ENCODE measurements around the gene RD3L. TPM values are rescaled to one million over a fixed set of nuclear protein-coding genes. Genes with fewer than 3 reads are reported as not detected.

RD3L gene
- total RNA-seq, 6 experiments from 2014 or later, result not detected

- peaks cover 4% of the 10 kb centered on the region for H3K27me3 Mint-ChIP-seq (ENCODE audit: insufficient read depth)
- H3K9me3 Mint-ChIP-seq, result no peaks in the 10 kb centered on the region
- peaks cover 6% of the 10 kb centered on the region for H3K36me3 Mint-ChIP-seq (ENCODE audit: low read depth)
- peak; percentile 89 for TF ChIP-seq CTCF (IDR thresholded peaks at IDR 0.05)
- peaks cover 6% of the 10 kb centered on the region for H3K4me1 Mint-ChIP-seq (ENCODE audit: low read depth)
- H3K4me3 Mint-ChIP-seq, result peak overlapping the region; percentile 97
- peak overlapping the region; percentile 85 for H3K27ac Mint-ChIP-seq
- peak; percentile 88 for DNase-seq
Measured at GRCh38 chr14:103920981-103921854, 21.1 kb downstream of the RD3L start.

- Mint-ChIP-seq H3K36me3 (ENCODE audit: low read depth) (peaks cover 15% of the 10 kb centered on the region), H3K4me3 (no peak overlapping the region), H3K4me1 (ENCODE audit: low read depth) (peaks cover 6% of the 10 kb centered on the region), H3K27me3 (ENCODE audit: insufficient read depth) (no peaks in the 10 kb centered on the region; the same call in 1 of the 2 replicates), H3K27ac (no peak overlapping the region), H3K9me3 (no peaks in the 10 kb centered on the region)
- TF ChIP-seq CTCF (IDR thresholded peaks at IDR 0.05), result no peak
- DNase-seq, result no peak
Measured at GRCh38 chr14:103916636-103917262, 25.6 kb downstream of the RD3L start.

GRCh38 chr14:103915616-103916015, 26.7 kb downstream of the RD3L start:
- H3K4me3 Mint-ChIP-seq, result no peak overlapping the region
- no peak overlapping the region for H3K27ac Mint-ChIP-seq
- no peak for DNase-seq
- H3K9me3 Mint-ChIP-seq, result no peaks in the 10 kb centered on the region
- H3K36me3 Mint-ChIP-seq (ENCODE audit: low read depth), result peaks cover 11% of the 10 kb centered on the region
- no peak for TF ChIP-seq CTCF (IDR thresholded peaks at IDR 0.05)
- peaks cover 2% of the 10 kb centered on the region for H3K4me1 Mint-ChIP-seq (ENCODE audit: low read depth)
- H3K27me3 Mint-ChIP-seq (ENCODE audit: insufficient read depth), result no peaks in the 10 kb centered on the region; the same call in 1 of the 2 replicates

- Mint-ChIP-seq H3K9me3 (no peaks in the 10 kb centered on the region), H3K27ac (no peak overlapping the region), H3K36me3 (ENCODE audit: low read depth) (peaks cover 9% of the 10 kb centered on the region; the same call in 1 of the 2 replicates), H3K27me3 (ENCODE audit: insufficient read depth) (no peaks in the 10 kb centered on the region; the same call in 1 of the 2 replicates), H3K4me3 (no peak overlapping the region), H3K4me1 (ENCODE audit: low read depth) (peaks cover 7% of the 10 kb centered on the region)
- no peak for DNase-seq
- no peak for TF ChIP-seq CTCF (IDR thresholded peaks at IDR 0.05)
Measured at GRCh38 chr14:103910984-103911383, 31.3 kb downstream of the RD3L start.

- no peaks in the 10 kb centered on the region for H3K9me3 Mint-ChIP-seq
- no peaks in the 10 kb centered on the region; the same call in 1 of the 2 replicates for H3K27me3 Mint-ChIP-seq (ENCODE audit: insufficient read depth)
- peak; percentile 66 for DNase-seq
- peak overlapping the region; percentile 27; the same call in 1 of the 2 replicates for H3K4me3 Mint-ChIP-seq
- H3K36me3 Mint-ChIP-seq (ENCODE audit: low read depth), result peaks cover 4% of the 10 kb centered on the region; the same call in 1 of the 2 replicates
- peak; percentile 80 for TF ChIP-seq CTCF (IDR thresholded peaks at IDR 0.05)
- peak overlapping the region; percentile 48; the same call in 1 of the 2 replicates for H3K27ac Mint-ChIP-seq
- H3K4me1 Mint-ChIP-seq (ENCODE audit: low read depth), result peaks cover 7% of the 10 kb centered on the region
Measured at GRCh38 chr14:103910262-103910935, 31.9 kb downstream of the RD3L start.
